K562 (cell line): ENCODE data around the gene PRR19. TPM values are rescaled to one million over a fixed set of nuclear protein-coding genes. Genes with fewer than 3 reads are reported as not detected.
A peak's percentile ranks its signal among the peaks of the same experiment; 100 is the strongest.

Experiments used
- CBX2 ChIP-seq: fragments of 200-600 bp; sonication (generic); IDR thresholded peaks from one replicate; pipeline ENCODE4 v1.6.1; 2012; ENCODE audit warnings: mild to moderate bottlenecking, low read length, inconsistent platforms; ENCODE audit not compliant: insufficient read depth, poor library complexity, severe bottlenecking
- CTCFL ChIP-seq: IDR thresholded peaks from 2 replicates; pipeline ENCODE4 v1.6.1; 2011; ENCODE audit warnings: borderline replicate concordance, low read depth, mild to moderate bottlenecking, moderate library complexity, low read length; ENCODE audit not compliant: insufficient read depth, poor library complexity, severe bottlenecking
- EGR1 ChIP-seq: fragments of 450-650 bp; conservative IDR thresholded peaks from 2 replicates; pipeline ENCODE4 v1.6.1; 2017; ENCODE audit warnings: mild to moderate bottlenecking
- GABPA ChIP-seq: fragments of 200-800 bp; sonication (Bioruptor generic); conservative IDR thresholded peaks from 2 replicates; pipeline ENCODE4 v1.6.1; 2016; ENCODE audit warnings: low read depth, missing genetic modification characterization, missing compliant biosample characterization
- HDAC8 ChIP-seq: fragments of 450-650 bp; IDR thresholded peaks from 2 replicates; pipeline ENCODE4 v1.6.1; 2016; ENCODE audit warnings: mild to moderate bottlenecking, missing genetic modification characterization, moderate library complexity, missing compliant biosample characterization
- HNRNPH1 ChIP-seq: fragments of 200-400 bp; formaldehyde crosslinking; optimal IDR thresholded peaks from 2 replicates; pipeline ENCODE3; 2017; ENCODE audit warnings: low read depth, mild to moderate bottlenecking, low read length, moderate library complexity
- MGA ChIP-seq: fragments of 450-650 bp; IDR thresholded peaks from 2 replicates; pipeline ENCODE4 v1.6.1; 2016; ENCODE audit warnings: mild to moderate bottlenecking, moderate library complexity
- NR2C1 ChIP-seq, 2 experiments: fragments of 450-650 bp; IDR thresholded peaks; 2 replicates each; pipeline ENCODE4 v1.6.1; 2017; ENCODE audit warnings: mild to moderate bottlenecking in 2 of 2, antibody characterized with exemption in 1 of 2, inconsistent platforms in 1 of 2, missing compliant biosample characterization in 1 of 2, missing genetic modification characterization in 1 of 2
- PATZ1 ChIP-seq: fragments of 250-450 bp; sonication (Bioruptor Pico); IDR thresholded peaks from 2 replicates; pipeline ENCODE4 v1.5.0; 2020; ENCODE audit warnings: mild to moderate bottlenecking, borderline replicate concordance
- polyA plus RNA-seq, 8 experiments: library from polyadenylated mRNA; depleted of rRNA in 4 of 8; stranded (reverse) in 5 of 8; unstranded in 3 of 8; fragments of >200 nt; fragmentation: Nextera tagmentation in 2 of 8; fragmentation: Illumina TruSeq in 1 of 8; extraction: Ambion mirVana in 2 of 8; extraction: Trizol in 1 of 8; gene quantifications; 2 replicates each; pipeline versions ENCODE4 v1.2.1 to v1.2.3, GENCODE V29; 2011 to 2014; ENCODE audit warnings: inconsistent platforms in 1 of 8, missing spikeins in 1 of 8
- total RNA-seq, 7 experiments: library from RNA; depleted of rRNA in 6 of 7; stranded (reverse); fragments of >200 nt in 6 of 7; fragmentation: Illumina TruSeq in 2 of 7; extraction: Trizol in 2 of 7; gene quantifications; 2 replicates each; pipeline versions ENCODE4 v1.2.1 to v1.2.3, GENCODE V29; 2011 to 2021; ENCODE audit warnings: low replicate concordance in 1 of 7

The PRR19 gene
- total and polyA plus RNA-seq, 9 of the 15 experiments (the other 6 are each of a cell fraction or from before 2014, with no cell fraction given), result 0.10 to 1.6 (median 0.54) TPM

- TF ChIP-seq CBX2 (no peak), PATZ1 (CRISPR knock-in tag) (no peak), HNRNPH1 (no peak), GABPA (tag) (no peak), HDAC8 (tag) (no peak), EGR1 (peak; percentile 51; the same call in 1 of the 2 replicates), NR2C1 (IDR thresholded peaks at IDR 0.05) (no peak), NR2C1 (tag; IDR thresholded peaks at IDR 0.05) (no peak), CTCFL (peak; percentile 96), MGA (no peak)
Observed at GRCh38 chr19:42279902-42280814, 21.8 kb upstream of the PRR19 start (continued).
